GM12874 (cell line): ENCODE results near the gene GTSF1L.

Source experiments
- TF ChIP-seq, protein P1 (sequence below): IDR thresholded peaks from 2 replicates; pipeline ENCODE4 v1.5.1; 2011; ENCODE audit warnings: low read depth, mild to moderate bottlenecking, control low read depth, low read length, moderate library complexity; ENCODE audit not compliant: insufficient read depth

GTSF1L gene

GRCh38 chr20:43740642-43741041 is 13.8 kb upstream of the GTSF1L start:
- TF ChIP-seq, protein P1, sequence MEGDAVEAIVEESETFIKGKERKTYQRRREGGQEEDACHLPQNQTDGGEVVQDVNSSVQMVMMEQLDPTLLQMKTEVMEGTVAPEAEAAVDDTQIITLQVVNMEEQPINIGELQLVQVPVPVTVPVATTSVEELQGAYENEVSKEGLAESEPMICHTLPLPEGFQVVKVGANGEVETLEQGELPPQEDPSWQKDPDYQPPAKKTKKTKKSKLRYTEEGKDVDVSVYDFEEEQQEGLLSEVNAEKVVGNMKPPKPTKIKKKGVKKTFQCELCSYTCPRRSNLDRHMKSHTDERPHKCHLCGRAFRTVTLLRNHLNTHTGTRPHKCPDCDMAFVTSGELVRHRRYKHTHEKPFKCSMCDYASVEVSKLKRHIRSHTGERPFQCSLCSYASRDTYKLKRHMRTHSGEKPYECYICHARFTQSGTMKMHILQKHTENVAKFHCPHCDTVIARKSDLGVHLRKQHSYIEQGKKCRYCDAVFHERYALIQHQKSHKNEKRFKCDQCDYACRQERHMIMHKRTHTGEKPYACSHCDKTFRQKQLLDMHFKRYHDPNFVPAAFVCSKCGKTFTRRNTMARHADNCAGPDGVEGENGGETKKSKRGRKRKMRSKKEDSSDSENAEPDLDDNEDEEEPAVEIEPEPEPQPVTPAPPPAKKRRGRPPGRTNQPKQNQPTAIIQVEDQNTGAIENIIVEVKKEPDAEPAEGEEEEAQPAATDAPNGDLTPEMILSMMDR = no peak

DNA sequence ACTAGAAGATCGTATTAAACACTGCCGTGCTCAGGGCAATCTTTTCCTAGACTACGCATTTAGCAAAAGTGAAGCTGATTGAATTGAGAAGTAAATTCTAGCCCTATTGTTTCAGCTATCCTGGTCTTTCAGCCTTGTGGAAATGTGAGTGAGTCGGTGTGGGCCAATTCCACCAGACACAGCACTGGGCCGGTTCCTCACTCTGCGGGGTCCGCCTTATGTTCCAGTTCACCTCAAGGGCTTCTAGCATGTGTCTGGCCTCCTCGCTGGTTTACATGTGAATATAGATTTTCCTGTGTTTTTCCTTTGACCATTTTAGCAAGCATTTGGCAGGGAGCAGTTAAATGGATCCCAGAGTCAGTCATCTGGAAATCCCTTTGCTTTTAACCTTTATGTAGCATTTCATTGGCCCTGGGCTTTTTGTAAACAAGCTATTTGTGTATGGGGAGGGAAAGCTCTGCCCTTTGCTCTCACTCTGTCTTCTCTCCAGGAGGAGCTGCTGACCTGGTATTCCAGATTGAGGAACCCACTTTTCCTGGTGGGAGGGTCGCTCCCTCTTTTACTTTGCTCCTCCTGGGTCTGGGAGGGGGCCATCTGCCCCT is 12.4 kb upstream of the GTSF1L start:
- TF ChIP-seq, protein P1 = no peak

- TF ChIP-seq, protein P1 = no peak
These were observed 11.1 kb upstream of the GTSF1L start for GRCh38 chr20:43737925-43738324.

DNA sequence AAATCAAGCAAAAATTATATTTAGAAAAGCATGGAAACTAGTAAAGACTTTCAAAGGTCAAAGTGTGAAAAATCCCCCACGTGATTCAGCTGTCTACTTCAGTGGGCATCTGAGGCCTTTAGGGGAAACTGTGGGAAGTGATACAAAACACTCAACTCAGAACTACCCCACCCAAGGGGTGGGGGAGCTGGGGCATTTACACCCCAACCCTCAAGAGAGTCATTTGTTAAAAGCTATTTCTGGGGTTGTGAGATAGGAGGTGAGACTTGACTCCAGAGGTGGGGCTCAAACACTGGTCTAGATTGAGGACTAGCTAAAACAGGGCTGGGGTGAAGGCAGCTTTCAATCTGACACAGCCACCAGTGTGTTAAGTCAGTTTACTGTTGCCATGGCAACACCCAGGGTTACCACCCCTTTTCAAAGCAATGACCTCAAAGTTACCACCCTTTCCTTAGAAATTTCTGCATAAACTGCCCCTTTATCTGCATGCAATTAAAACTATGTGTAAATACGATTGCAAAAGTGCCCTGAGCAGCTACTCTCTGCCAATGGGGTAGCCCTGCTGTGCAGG is 9.9 kb upstream of the GTSF1L start:
- TF ChIP-seq, protein P1 = no peak

GRCh38 chr20:43731927-43732326 is 5.1 kb upstream of the GTSF1L start:
- TF ChIP-seq, protein P1 = no peak

DNA sequence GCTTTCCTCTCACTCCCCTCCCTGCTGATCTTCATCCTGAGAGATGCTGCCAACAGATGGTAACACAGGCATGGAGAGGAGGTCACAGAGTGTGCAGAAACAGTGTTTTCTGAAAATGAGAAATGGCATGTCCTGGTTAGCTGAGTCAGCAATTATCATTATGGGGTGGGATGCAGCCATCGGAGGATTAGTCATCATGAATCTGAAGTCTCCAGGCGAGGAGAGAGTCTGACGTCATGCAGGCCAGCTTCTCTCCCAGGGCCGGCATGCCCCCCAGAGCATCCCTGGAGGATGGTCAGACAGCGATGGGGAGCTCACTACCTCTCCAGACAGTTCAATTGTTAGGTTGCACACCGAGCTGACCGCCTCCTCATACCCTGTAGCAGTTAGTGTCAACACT is 4.7 kb upstream of the GTSF1L start:
- TF ChIP-seq, protein P1 = no peak

DNA sequence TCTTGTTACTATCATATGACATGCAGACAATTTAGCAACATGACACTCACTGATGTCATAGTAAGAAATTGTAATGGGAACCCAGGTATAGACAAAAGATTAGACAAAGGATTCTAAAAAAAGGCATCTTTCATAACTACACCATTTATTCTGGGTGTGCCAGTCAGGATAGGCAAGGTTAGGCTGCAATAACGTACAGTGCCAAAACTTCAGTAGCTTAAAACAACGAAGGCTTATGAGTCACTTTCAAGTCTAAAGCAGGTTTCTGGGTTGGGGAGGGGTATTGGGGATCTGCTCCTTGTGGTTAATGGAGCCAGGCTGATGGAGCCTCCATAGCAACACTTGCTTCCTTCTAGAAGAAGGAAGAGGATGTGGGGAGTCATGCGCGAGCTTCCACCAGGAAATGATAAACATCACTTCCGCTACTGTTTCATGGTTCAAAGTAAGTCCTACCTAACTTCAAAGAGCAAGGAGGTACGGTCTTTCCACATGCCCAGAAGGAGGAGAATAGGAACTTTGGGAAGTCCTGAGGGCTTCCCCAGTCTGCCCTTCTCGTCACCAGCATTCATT is 2.0 kb upstream of the GTSF1L start:
- TF ChIP-seq, protein P1 = no peak
